Measurements from ENCODE around the gene TAF4B. TPM values are rescaled to one million over a fixed set of nuclear protein-coding genes. Genes with fewer than 3 reads are reported as not detected.
"Not testable (repeated sequence)": the region's sequence is repeated elsewhere in the genome, so short reads cannot be mapped to it uniquely, and the experiment has no call there.

TAF4B gene
- total RNA-seq, 1 donor from 2014 or later = 13.4 TPM

DNA sequence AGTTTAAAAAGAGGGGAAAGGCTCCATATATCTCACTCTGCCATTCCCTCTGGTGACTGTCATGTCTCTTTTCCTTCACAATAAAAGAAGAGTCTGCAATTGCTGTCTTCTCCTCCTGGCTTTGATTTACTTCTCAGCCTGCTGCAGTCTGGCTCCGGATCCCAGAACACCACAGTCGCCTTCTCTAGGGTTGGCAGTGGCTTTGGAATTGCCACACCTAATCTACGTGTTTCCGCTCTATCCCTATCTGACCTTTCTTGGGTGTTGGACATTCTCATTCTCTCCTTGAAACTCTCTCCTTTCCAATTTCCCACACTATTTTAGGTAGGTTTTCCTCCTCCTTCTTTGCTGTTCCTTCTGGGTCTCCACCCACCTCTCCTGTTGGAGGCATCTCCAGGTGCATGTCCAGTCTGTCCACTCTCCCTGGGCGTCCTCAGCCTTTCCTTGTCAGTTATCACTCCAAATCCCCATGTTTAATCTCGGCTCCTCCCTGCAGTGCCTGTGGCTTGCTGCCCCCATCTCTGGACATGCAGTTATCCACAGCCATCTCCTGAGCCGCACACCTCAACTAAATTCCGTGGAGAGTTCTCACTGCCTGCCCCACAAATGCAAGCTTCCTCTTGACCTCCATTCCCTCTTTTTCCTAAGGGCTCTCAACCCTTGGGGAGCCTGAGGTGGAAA lies 209.3 kb downstream of the TAF4B start:
- POLR2A ChIA-PET = no interaction called here
- CTCF ChIA-PET = no interaction called here
- Mint-ChIP-seq H3K27ac (no peak overlapping the region), H3K4me3 (no peak overlapping the region), H3K27me3 (peaks cover 3% of the 10 kb centered on the region), H3K36me3 (ENCODE audit: low read depth) (no peaks in the 10 kb centered on the region), H3K9me3 (peaks cover 6% of the 10 kb centered on the region), H3K4me1 (peaks cover 7% of the 10 kb centered on the region)
- intact Hi-C loops (cut with micrococcal nuclease) = no loop called here
- no peak for DNase-seq
- ATAC-seq (ENCODE audit: low read depth) = no peak
- TF ChIP-seq, protein P1, sequence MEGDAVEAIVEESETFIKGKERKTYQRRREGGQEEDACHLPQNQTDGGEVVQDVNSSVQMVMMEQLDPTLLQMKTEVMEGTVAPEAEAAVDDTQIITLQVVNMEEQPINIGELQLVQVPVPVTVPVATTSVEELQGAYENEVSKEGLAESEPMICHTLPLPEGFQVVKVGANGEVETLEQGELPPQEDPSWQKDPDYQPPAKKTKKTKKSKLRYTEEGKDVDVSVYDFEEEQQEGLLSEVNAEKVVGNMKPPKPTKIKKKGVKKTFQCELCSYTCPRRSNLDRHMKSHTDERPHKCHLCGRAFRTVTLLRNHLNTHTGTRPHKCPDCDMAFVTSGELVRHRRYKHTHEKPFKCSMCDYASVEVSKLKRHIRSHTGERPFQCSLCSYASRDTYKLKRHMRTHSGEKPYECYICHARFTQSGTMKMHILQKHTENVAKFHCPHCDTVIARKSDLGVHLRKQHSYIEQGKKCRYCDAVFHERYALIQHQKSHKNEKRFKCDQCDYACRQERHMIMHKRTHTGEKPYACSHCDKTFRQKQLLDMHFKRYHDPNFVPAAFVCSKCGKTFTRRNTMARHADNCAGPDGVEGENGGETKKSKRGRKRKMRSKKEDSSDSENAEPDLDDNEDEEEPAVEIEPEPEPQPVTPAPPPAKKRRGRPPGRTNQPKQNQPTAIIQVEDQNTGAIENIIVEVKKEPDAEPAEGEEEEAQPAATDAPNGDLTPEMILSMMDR (IDR thresholded peaks at IDR 0.05) = no peak

DNA sequence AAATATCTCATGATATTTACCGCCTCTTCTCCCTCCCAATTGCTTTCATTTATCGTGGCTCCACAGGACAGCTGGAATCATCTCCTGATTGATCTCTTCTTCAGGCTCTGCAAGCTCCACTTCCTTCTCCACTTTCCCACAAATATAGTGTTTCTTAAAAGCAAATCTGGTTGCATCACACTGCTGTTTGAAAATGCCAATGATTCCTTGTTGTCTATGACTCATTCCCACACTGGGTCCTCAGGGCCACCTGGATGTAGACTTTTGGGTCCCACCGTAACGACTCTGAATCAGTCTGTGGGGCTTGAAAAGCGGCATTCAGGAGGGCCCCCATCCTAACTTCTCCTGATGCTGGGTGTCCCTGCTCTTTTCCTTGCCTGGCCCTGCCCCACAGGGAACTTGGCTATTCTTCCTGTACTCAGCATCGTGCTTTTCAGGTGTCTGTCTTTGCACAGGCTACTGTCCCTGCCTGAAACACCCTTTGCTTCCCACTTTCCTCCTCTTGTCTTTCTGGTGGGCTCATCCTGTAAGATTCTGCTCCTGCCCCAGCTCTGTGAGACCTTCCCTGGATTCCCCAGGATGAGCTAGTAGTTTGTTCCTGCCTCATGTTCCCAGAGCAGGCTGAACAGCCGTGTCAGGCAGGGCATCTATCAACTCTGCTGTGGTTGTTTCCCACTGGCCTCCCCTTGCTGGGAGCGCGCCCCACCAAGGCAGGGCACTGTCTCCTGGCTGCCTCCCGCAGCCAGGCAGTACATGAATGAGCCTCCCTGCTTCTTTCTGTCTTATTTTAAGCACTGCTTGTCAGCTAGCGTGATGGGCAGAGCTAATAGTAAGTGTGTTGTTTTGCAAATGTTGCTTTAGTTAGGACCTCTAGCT lies 210.2 kb downstream of the TAF4B start:
- H3K4me1 Mint-ChIP-seq = peaks cover 7% of the 10 kb centered on the region
- H3K27me3 Mint-ChIP-seq = peaks cover 3% of the 10 kb centered on the region
- peaks cover 4% of the 10 kb centered on the region for H3K9me3 Mint-ChIP-seq
- POLR2A ChIA-PET = no interaction called here
- H3K27ac Mint-ChIP-seq = no peak overlapping the region
- no peak overlapping the region for H3K4me3 Mint-ChIP-seq
- H3K36me3 Mint-ChIP-seq (ENCODE audit: low read depth) = no peaks in the 10 kb centered on the region
- no peak for ATAC-seq (ENCODE audit: low read depth)
- CTCF ChIA-PET = interaction anchor here (1.1 kb wide), 1 partner anchor 52 kb away, joined by 4 read pairs; no protein-coding TSS in a partner anchor
- TF ChIP-seq, protein P1 (IDR thresholded peaks at IDR 0.05) = no peak
- intact Hi-C loops (cut with micrococcal nuclease) = no loop called here
- no peak for DNase-seq

DNA sequence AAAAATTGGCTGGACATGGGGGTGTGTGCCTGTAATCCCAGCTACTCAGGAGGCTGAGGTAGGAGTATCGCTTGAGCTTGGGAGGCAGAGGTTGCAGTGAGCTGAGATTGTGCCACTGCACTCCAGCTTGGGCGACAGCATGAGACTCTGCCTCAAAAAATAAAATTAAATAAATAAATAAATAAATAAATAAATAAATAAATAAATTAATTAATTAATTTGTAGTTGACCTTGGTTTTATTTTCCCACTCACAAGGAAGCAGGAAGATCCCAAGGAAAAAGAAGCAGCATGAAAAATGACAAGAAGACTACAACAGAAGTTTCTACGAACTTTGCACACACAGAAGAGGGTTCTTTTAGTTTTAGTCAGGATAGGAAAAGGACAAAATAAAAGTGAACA lies 211.4 kb downstream of the TAF4B start:
- H3K27me3 Mint-ChIP-seq; H3K27ac Mint-ChIP-seq; H3K9me3 Mint-ChIP-seq; H3K4me1 Mint-ChIP-seq; POLR2A ChIA-PET; DNase-seq; H3K36me3 Mint-ChIP-seq (ENCODE audit: low read depth); ATAC-seq (ENCODE audit: low read depth); H3K4me3 Mint-ChIP-seq: not testable (repeated sequence)
- CTCF ChIA-PET = interaction anchor here (1.1 kb wide), 1 partner anchor 54 kb away, joined by 4 read pairs; no protein-coding TSS in a partner anchor
- intact Hi-C loops (cut with micrococcal nuclease) = loop anchor here (2.0 kb wide), 1 partner anchor 113 kb away; no protein-coding TSS in a partner anchor

DNA sequence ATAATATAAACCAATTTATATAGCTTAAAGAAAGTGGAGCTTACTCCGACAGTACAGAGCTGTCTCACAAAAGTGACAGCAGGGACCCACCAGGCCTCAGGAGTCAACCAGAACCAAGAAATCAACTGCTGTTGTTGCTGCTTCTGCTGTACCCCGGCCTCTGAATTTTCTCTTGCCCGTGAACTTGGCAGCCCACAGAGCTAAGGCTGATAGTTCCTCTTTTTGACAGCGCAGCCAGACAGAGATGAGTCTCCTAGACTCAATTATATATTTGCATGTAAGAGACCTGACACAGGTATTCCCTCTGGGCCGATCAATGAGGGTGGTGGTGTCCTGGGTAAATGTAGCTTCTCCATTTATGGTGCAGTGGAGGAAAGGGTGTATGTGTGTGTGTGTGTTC lies 212.7 kb downstream of the TAF4B start:
- TF ChIP-seq, protein P1 (IDR thresholded peaks at IDR 0.05) = no peak
- Mint-ChIP-seq H3K9me3 (peaks cover 3% of the 10 kb centered on the region), H3K27me3 (peaks cover 5% of the 10 kb centered on the region), H3K36me3 (ENCODE audit: low read depth) (no peaks in the 10 kb centered on the region), H3K27ac (no peak overlapping the region), H3K4me1 (peaks cover 7% of the 10 kb centered on the region), H3K4me3 (no peak overlapping the region)
- ChIA-PET POLR2A (interaction anchor here (0.8 kb wide), 1 partner anchor 184 kb away, joined by 3 read pairs; no protein-coding TSS in a partner anchor), CTCF (interaction anchor here (1.1 kb wide), 1 partner anchor 55 kb away, joined by 3 read pairs; no protein-coding TSS in a partner anchor)
- ATAC-seq (ENCODE audit: low read depth) (peak; percentile 96), DNase-seq (no peak)
- intact Hi-C loops (cut with micrococcal nuclease) = loop anchor here (2.0 kb wide), 1 partner anchor 112 kb away; no protein-coding TSS in a partner anchor

DNA sequence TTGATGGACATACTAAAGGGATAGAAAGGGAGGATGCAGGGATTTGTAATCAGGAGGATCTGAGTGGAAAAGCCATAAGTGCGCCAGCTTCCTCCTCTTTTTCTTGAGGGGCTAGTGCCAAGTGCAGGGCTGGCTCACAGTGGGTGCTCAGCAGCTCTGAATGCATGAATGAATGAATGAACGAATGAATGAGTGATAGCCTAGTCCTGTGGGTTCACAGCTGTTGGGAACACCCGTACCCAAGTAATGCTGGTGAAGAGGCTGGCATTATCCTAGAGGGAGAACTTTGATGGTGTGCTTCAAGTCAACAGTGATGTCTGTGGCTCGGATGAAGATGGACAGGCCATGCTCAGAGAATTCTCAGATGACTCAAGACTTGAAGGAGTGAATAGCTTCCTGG lies 213.3 kb downstream of the TAF4B start:
- ATAC-seq (ENCODE audit: low read depth) = no peak
- Mint-ChIP-seq H3K4me3 (no peak overlapping the region), H3K9me3 (peaks cover 4% of the 10 kb centered on the region), H3K4me1 (peaks cover 7% of the 10 kb centered on the region), H3K36me3 (ENCODE audit: low read depth) (no peaks in the 10 kb centered on the region), H3K27me3 (peaks cover 5% of the 10 kb centered on the region), H3K27ac (no peak overlapping the region)
- TF ChIP-seq, protein P1 (IDR thresholded peaks at IDR 0.05) = no peak
- intact Hi-C loops (cut with micrococcal nuclease) = loop anchor here (2.0 kb wide), 1 partner anchor 111 kb away; no protein-coding TSS in a partner anchor
- DNase-seq = no peak
- POLR2A ChIA-PET = interaction anchor here (0.6 to 0.8 kb wide), 2 partner anchors 185 to 1947 kb away, joined by 3 read pairs; no protein-coding TSS in a partner anchor
- CTCF ChIA-PET = interaction anchor here (1.1 kb wide), 1 partner anchor 55 kb away, joined by 3 read pairs; no protein-coding TSS in a partner anchor
